K562 (cell line): ENCODE data around the gene SEC22C. TPM values are rescaled to one million over a fixed set of nuclear protein-coding genes. Genes with fewer than 3 reads are reported as not detected.

Source experiments
- ARID2 ChIP-seq: fragments of 450-650 bp; IDR thresholded peaks from 2 replicates; pipeline ENCODE4 v1.6.1; 2017; ENCODE audit warnings: antibody characterized with exemption, mild to moderate bottlenecking
- NFYB ChIP-seq: IDR thresholded peaks from 2 replicates; pipeline ENCODE4 v1.6.1; 2011; ENCODE audit warnings: mild to moderate bottlenecking, moderate library complexity; ENCODE audit not compliant: insufficient read length; ENCODE audit errors: extremely low read depth
- SRF ChIP-seq, 2 experiments: fragments of 250-450, 450-650 bp in 1 of 2; sonication (Bioruptor Pico) in 1 of 2; sonication (generic) in 1 of 2; formaldehyde crosslinking; IDR thresholded peaks; 2 replicates each; pipeline versions ENCODE4 v1.5.0 to v1.5.1; 2020 to 2022; ENCODE audit warnings: mild to moderate bottlenecking in 1 of 2, missing genetic modification reagents in 1 of 2
- TSC22D4 ChIP-seq: fragments of 450-650 bp; IDR thresholded peaks from 2 replicates; pipeline ENCODE4 v1.6.1; 2016; ENCODE audit warnings: missing genetic modification characterization, missing biosample characterization, control low read depth
- polyA plus RNA-seq, 8 experiments: library from polyadenylated mRNA; depleted of rRNA in 4 of 8; stranded (reverse) in 5 of 8; unstranded in 3 of 8; fragments of >200 nt; fragmentation: Nextera tagmentation in 2 of 8; fragmentation: Illumina TruSeq in 1 of 8; extraction: Ambion mirVana in 2 of 8; extraction: Trizol in 1 of 8; gene quantifications; 2 replicates each; pipeline versions ENCODE4 v1.2.1 to v1.2.3, GENCODE V29; 2011 to 2014; ENCODE audit warnings: inconsistent platforms in 1 of 8, missing spikeins in 1 of 8
- total RNA-seq, 7 experiments: library from RNA; depleted of rRNA in 6 of 7; stranded (reverse); fragments of >200 nt in 6 of 7; fragmentation: Illumina TruSeq in 2 of 7; extraction: Trizol in 2 of 7; gene quantifications; 2 replicates each; pipeline versions ENCODE4 v1.2.1 to v1.2.3, GENCODE V29; 2011 to 2021; ENCODE audit warnings: low replicate concordance in 1 of 7
- TF ChIP-seq, protein P1 (sequence below): fragments of 250-450 bp; sonication (Bioruptor Pico); IDR thresholded peaks from 2 replicates; pipeline ENCODE4 v1.8.0; 2021; ENCODE audit warnings: mild to moderate bottlenecking, moderate library complexity
- TF ChIP-seq, protein P2 (sequence below): sonication (generic); formaldehyde crosslinking; IDR thresholded peaks from 2 replicates; pipeline ENCODE4 v1.8.1; 2023; ENCODE audit warnings: mild to moderate bottlenecking, missing genetic modification reagents
- TF ChIP-seq, protein P3 (sequence below): sonication (generic); formaldehyde crosslinking; IDR thresholded peaks from 2 replicates; pipeline ENCODE4 v1.8.0; 2023; ENCODE audit warnings: missing genetic modification reagents, mild to moderate bottlenecking, borderline replicate concordance
- TF ChIP-seq, protein P4 (sequence below): fragments of 250-450 bp; sonication (Bioruptor Pico); IDR thresholded peaks from 2 replicates; pipeline ENCODE4 v1.8.0; 2021; ENCODE audit warnings: borderline replicate concordance, mild to moderate bottlenecking, moderate library complexity; ENCODE audit not compliant: poor library complexity, severe bottlenecking
- TF ChIP-seq, protein P5 (sequence below): sonication (generic); formaldehyde crosslinking; IDR thresholded peaks from 2 replicates; pipeline ENCODE4 v1.8.0; 2022; ENCODE audit warnings: mild to moderate bottlenecking, missing genetic modification reagents

Gene SEC22C
- total and polyA plus RNA-seq, 9 of the 15 experiments (the other 6 are each of a cell fraction or from before 2014, with no cell fraction given) = 35.6 to 68.4 (median 50.7) TPM

DNA sequence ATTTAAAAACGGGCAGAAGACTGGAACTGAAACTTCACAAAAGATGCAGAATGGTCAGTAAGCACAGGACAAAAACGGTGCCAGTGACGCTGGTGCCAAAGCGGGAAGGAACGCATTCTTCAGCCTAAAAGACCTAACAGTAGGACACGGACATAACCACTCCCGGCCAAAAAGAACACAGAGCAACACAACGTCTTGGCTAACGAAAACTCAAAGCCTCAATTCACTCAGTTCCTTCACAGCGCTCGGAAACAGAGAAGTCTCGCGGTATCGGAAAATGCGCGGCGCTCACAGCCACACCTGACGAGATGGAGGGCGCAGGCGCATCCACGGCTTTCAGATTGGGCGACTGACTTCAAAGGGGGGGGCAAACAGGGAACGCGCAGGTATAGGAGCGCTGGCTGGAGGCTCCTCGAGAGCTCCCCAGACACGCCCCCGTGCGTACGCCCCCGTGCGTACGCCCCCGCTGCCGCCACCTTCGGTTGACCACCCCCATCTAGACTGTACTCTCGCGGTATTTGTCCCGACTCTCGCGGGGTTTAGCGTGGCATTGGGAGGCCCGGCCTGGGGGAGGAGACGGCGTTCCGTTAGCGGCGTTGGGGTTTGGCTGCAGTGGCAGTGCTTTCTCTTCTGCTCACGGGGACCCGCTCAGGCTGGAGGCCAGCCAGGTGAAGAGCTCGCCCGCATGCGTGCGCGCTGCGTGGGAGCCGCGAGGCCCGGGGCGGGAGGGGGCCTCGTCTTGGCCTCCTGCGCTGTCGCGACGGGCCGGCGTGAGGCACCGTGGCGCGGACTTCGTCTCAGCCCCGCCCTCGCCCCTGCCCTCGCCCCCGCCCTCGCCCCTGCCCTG is 18.6 kb upstream of the SEC22C start, which contains the start of gene NKTR (continued):
- TF ChIP-seq, protein P1, sequence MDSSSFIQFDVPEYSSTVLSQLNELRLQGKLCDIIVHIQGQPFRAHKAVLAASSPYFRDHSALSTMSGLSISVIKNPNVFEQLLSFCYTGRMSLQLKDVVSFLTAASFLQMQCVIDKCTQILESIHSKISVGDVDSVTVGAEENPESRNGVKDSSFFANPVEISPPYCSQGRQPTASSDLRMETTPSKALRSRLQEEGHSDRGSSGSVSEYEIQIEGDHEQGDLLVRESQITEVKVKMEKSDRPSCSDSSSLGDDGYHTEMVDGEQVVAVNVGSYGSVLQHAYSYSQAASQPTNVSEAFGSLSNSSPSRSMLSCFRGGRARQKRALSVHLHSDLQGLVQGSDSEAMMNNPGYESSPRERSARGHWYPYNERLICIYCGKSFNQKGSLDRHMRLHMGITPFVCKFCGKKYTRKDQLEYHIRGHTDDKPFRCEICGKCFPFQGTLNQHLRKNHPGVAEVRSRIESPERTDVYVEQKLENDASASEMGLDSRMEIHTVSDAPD (CRISPR knock-in tag) = no peak
- peak; percentile 53 for TF ChIP-seq NFYB
- TF ChIP-seq SRF (CRISPR knock-in tag; IDR thresholded peaks at IDR 0.05) = peak in 1 of 2 experiments; percentile 88; a peak in 2 of 4 replicates
- TF ChIP-seq, protein P2, sequence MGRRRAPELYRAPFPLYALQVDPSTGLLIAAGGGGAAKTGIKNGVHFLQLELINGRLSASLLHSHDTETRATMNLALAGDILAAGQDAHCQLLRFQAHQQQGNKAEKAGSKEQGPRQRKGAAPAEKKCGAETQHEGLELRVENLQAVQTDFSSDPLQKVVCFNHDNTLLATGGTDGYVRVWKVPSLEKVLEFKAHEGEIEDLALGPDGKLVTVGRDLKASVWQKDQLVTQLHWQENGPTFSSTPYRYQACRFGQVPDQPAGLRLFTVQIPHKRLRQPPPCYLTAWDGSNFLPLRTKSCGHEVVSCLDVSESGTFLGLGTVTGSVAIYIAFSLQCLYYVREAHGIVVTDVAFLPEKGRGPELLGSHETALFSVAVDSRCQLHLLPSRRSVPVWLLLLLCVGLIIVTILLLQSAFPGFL (CRISPR knock-in tag) = no peak
- no peak for TF ChIP-seq ARID2
- TF ChIP-seq, protein P3, sequence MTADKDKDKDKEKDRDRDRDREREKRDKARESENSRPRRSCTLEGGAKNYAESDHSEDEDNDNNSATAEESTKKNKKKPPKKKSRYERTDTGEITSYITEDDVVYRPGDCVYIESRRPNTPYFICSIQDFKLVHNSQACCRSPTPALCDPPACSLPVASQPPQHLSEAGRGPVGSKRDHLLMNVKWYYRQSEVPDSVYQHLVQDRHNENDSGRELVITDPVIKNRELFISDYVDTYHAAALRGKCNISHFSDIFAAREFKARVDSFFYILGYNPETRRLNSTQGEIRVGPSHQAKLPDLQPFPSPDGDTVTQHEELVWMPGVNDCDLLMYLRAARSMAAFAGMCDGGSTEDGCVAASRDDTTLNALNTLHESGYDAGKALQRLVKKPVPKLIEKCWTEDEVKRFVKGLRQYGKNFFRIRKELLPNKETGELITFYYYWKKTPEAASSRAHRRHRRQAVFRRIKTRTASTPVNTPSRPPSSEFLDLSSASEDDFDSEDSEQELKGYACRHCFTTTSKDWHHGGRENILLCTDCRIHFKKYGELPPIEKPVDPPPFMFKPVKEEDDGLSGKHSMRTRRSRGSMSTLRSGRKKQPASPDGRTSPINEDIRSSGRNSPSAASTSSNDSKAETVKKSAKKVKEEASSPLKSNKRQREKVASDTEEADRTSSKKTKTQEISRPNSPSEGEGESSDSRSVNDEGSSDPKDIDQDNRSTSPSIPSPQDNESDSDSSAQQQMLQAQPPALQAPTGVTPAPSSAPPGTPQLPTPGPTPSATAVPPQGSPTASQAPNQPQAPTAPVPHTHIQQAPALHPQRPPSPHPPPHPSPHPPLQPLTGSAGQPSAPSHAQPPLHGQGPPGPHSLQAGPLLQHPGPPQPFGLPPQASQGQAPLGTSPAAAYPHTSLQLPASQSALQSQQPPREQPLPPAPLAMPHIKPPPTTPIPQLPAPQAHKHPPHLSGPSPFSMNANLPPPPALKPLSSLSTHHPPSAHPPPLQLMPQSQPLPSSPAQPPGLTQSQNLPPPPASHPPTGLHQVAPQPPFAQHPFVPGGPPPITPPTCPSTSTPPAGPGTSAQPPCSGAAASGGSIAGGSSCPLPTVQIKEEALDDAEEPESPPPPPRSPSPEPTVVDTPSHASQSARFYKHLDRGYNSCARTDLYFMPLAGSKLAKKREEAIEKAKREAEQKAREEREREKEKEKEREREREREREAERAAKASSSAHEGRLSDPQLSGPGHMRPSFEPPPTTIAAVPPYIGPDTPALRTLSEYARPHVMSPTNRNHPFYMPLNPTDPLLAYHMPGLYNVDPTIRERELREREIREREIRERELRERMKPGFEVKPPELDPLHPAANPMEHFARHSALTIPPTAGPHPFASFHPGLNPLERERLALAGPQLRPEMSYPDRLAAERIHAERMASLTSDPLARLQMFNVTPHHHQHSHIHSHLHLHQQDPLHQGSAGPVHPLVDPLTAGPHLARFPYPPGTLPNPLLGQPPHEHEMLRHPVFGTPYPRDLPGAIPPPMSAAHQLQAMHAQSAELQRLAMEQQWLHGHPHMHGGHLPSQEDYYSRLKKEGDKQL (CRISPR knock-in tag) = no peak
- TF ChIP-seq TSC22D4 (tag) = no peak
- TF ChIP-seq, protein P4, sequence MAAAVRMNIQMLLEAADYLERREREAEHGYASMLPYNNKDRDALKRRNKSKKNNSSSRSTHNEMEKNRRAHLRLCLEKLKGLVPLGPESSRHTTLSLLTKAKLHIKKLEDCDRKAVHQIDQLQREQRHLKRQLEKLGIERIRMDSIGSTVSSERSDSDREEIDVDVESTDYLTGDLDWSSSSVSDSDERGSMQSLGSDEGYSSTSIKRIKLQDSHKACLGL (CRISPR knock-in tag) = no peak
- TF ChIP-seq, protein P5, sequence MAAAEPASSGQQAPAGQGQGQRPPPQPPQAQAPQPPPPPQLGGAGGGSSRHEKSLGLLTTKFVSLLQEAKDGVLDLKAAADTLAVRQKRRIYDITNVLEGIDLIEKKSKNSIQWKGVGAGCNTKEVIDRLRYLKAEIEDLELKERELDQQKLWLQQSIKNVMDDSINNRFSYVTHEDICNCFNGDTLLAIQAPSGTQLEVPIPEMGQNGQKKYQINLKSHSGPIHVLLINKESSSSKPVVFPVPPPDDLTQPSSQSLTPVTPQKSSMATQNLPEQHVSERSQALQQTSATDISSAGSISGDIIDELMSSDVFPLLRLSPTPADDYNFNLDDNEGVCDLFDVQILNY (CRISPR knock-in tag) = peak; percentile 87; the same call in 1 of the 2 replicates
